ENCODE measurements around the gene GLG1. TPM values are rescaled to one million over a fixed set of nuclear protein-coding genes. Genes with fewer than 3 reads are reported as not detected.

Gene GLG1
- polyA plus RNA-seq, 10 donors: 100 to 135 (median 113) TPM

- no peak for DNase-seq
Measured at GRCh38 chr16:74617206-74617788, 10.4 kb upstream of the GLG1 start.

GRCh38 chr16:74611721-74612120, 4.8 kb upstream of the GLG1 start:
- peak in 1 of 3 donors; percentile 49 for DNase-seq

GRCh38 chr16:74608944-74609343, 2.0 kb upstream of the GLG1 start:
- no peak for DNase-seq

- DNase-seq: no peak
Measured at GRCh38 chr16:74608381-74608780, 1.5 kb upstream of the GLG1 start.

- peak in 1 of 3 donors; percentile 55 for DNase-seq
Measured at GRCh38 chr16:74607962-74608356, 1.0 kb upstream of the GLG1 start.

- no peak for DNase-seq
Measured at GRCh38 chr16:74607310-74607961, 522 bp upstream of the GLG1 start.

GRCh38 chr16:74605746-74606520, 981 bp downstream of the GLG1 start:
- peak in 2 of 3 donors; percentile 28 to 82 for DNase-seq

GRCh38 chr16:74605332-74605731, 1.6 kb downstream of the GLG1 start:
- DNase-seq: peak in 1 of 3 donors; percentile 17

GRCh38 chr16:74603848-74604247, 3.1 kb downstream of the GLG1 start:
- DNase-seq: no peak

- DNase-seq: no peak
Measured at GRCh38 chr16:74601126-74601871, 5.6 kb downstream of the GLG1 start.

- DNase-seq: no peak
Measured at GRCh38 chr16:74596586-74596985, 10.3 kb downstream of the GLG1 start.

GRCh38 chr16:74592847-74593246, 14.1 kb downstream of the GLG1 start:
- DNase-seq: no peak

- no peak for DNase-seq
Measured at GRCh38 chr16:74591876-74592650, 14.9 kb downstream of the GLG1 start.

- no peak for DNase-seq
Measured at GRCh38 chr16:74586948-74587347, 20.0 kb downstream of the GLG1 start.

- DNase-seq: no peak
Measured at GRCh38 chr16:74585846-74586443, 21.0 kb downstream of the GLG1 start.

- DNase-seq: no peak
Measured at GRCh38 chr16:74583926-74584666, 22.8 kb downstream of the GLG1 start.

- peak in 2 of 3 donors; percentile 25 to 52 for DNase-seq
Measured at GRCh38 chr16:74582970-74583369, 23.9 kb downstream of the GLG1 start.

- no peak for DNase-seq
Measured at GRCh38 chr16:74580833-74581232, 26.1 kb downstream of the GLG1 start.

GRCh38 chr16:74578838-74579237, 28.1 kb downstream of the GLG1 start:
- no peak for DNase-seq

GRCh38 chr16:74578433-74578832, 28.5 kb downstream of the GLG1 start:
- DNase-seq: no peak

Data from muscle of back (tissue), 11 donors.